ENCODE results near the gene TPSAB1.
"Not testable (repeated sequence)": the region's sequence is repeated elsewhere in the genome, so short reads cannot be mapped to it uniquely, and the experiment has no call there.

TPSAB1 gene

GRCh38 chr16:1223355-1224214 lies 16.9 kb upstream of the TPSAB1 start:
- Histone ChIP-seq H3K27ac (no peak overlapping the region), H3K9me3 (no peaks in the 10 kb centered on the region), H3K36me3 (no peaks in the 10 kb centered on the region), H3K27me3 (no peaks in the 10 kb centered on the region), H3K4me3 (ENCODE audit: low read depth in 1 of 2, low read length in 1 of 2) (no peak overlapping the region), H3K4me1 (ENCODE audit: control insufficient read depth in 1 of 2, insufficient read depth in 1 of 2, low read depth in 1 of 2, low read length in 1 of 2) (no peaks in the 10 kb centered on the region)
- no peak for TF ChIP-seq CTCF (IDR thresholded peaks at IDR 0.05)

- H3K9me3 ChIP-seq = no peaks in the 10 kb centered on the region
- no peaks in the 10 kb centered on the region for H3K27me3 ChIP-seq
- no peaks in the 10 kb centered on the region for H3K36me3 ChIP-seq
- TF ChIP-seq CTCF (IDR thresholded peaks at IDR 0.05) = no peak
- H3K27ac ChIP-seq = no peak overlapping the region
- no peak overlapping the region for H3K4me3 ChIP-seq (ENCODE audit: low read depth in 1 of 2, low read length in 1 of 2)
- no peaks in the 10 kb centered on the region for H3K4me1 ChIP-seq (ENCODE audit: control insufficient read depth in 1 of 2, insufficient read depth in 1 of 2, low read depth in 1 of 2, low read length in 1 of 2)
Measured at GRCh38 chr16:1224558-1224957, 15.9 kb upstream of the TPSAB1 start.

GRCh38 chr16:1225051-1225451 lies 15.5 kb upstream of the TPSAB1 start, which contains the start of gene TPSG1:
Gene TPSG1, minus strand, starts transcription at chr16:1225268. Its CDS starts 16 bp downstream, at chr16:1225252.
- H3K9me3 ChIP-seq = no peaks in the 10 kb centered on the region
- no peak within 1 kb of the TSS for H3K27ac ChIP-seq
- no peaks in the 10 kb centered on the region for H3K27me3 ChIP-seq
- no peak within 1 kb of the TSS for H3K4me3 ChIP-seq (ENCODE audit: low read depth in 1 of 2, low read length in 1 of 2)
- no peaks in the 10 kb centered on the region for H3K4me1 ChIP-seq (ENCODE audit: control insufficient read depth in 1 of 2, insufficient read depth in 1 of 2, low read depth in 1 of 2, low read length in 1 of 2)
- no peak for TF ChIP-seq CTCF (IDR thresholded peaks at IDR 0.05)
- H3K36me3 ChIP-seq = no peaks in the 10 kb centered on the region

- not testable (repeated sequence) for H3K4me3 ChIP-seq (ENCODE audit: low read depth in 1 of 2, low read length in 1 of 2); H3K9me3 ChIP-seq; H3K27ac ChIP-seq; H3K27me3 ChIP-seq; H3K4me1 ChIP-seq (ENCODE audit: control insufficient read depth in 1 of 2, insufficient read depth in 1 of 2, low read depth in 1 of 2, low read length in 1 of 2); H3K36me3 ChIP-seq
Measured at GRCh38 chr16:1225728-1226311, 14.7 kb upstream of the TPSAB1 start.

GRCh38 chr16:1226692-1227091 lies 13.8 kb upstream of the TPSAB1 start:
- not testable (repeated sequence) for H3K4me1 ChIP-seq (ENCODE audit: control insufficient read depth in 1 of 2, insufficient read depth in 1 of 2, low read depth in 1 of 2, low read length in 1 of 2); H3K27me3 ChIP-seq; H3K27ac ChIP-seq; H3K9me3 ChIP-seq; H3K4me3 ChIP-seq (ENCODE audit: low read depth in 1 of 2, low read length in 1 of 2); H3K36me3 ChIP-seq

- not testable (repeated sequence) for H3K9me3 ChIP-seq; H3K27me3 ChIP-seq; H3K4me1 ChIP-seq (ENCODE audit: control insufficient read depth in 1 of 2, insufficient read depth in 1 of 2, low read depth in 1 of 2, low read length in 1 of 2); H3K36me3 ChIP-seq; H3K27ac ChIP-seq; H3K4me3 ChIP-seq (ENCODE audit: low read depth in 1 of 2, low read length in 1 of 2)
Measured at GRCh38 chr16:1228227-1228626, 12.3 kb upstream of the TPSAB1 start.

GRCh38 chr16:1229476-1229875 lies 11.0 kb upstream of the TPSAB1 start:
- H3K27ac ChIP-seq; H3K36me3 ChIP-seq; H3K4me3 ChIP-seq (ENCODE audit: low read depth in 1 of 2, low read length in 1 of 2); H3K27me3 ChIP-seq; H3K9me3 ChIP-seq; H3K4me1 ChIP-seq (ENCODE audit: control insufficient read depth in 1 of 2, insufficient read depth in 1 of 2, low read depth in 1 of 2, low read length in 1 of 2): not testable (repeated sequence)

- not testable (repeated sequence) for H3K27ac ChIP-seq; H3K27me3 ChIP-seq; H3K4me1 ChIP-seq (ENCODE audit: control insufficient read depth in 1 of 2, insufficient read depth in 1 of 2, low read depth in 1 of 2, low read length in 1 of 2); H3K36me3 ChIP-seq; H3K9me3 ChIP-seq; H3K4me3 ChIP-seq (ENCODE audit: low read depth in 1 of 2, low read length in 1 of 2)
Measured at GRCh38 chr16:1230084-1230470, 10.4 kb upstream of the TPSAB1 start, which contains the start of gene TPSB2. Gene TPSB2, minus strand, starts transcription at chr16:1230184. Its CDS starts 233 bp downstream, at chr16:1229951.

- H3K9me3 ChIP-seq; H3K27ac ChIP-seq; H3K27me3 ChIP-seq; H3K4me1 ChIP-seq (ENCODE audit: control insufficient read depth in 1 of 2, insufficient read depth in 1 of 2, low read depth in 1 of 2, low read length in 1 of 2); H3K36me3 ChIP-seq; H3K4me3 ChIP-seq (ENCODE audit: low read depth in 1 of 2, low read length in 1 of 2): not testable (repeated sequence)
Measured at GRCh38 chr16:1230471-1231212, 9.9 kb upstream of the TPSAB1 start.

GRCh38 chr16:1231301-1231700 lies 9.2 kb upstream of the TPSAB1 start:
- H3K36me3 ChIP-seq; H3K27ac ChIP-seq; H3K4me1 ChIP-seq (ENCODE audit: control insufficient read depth in 1 of 2, insufficient read depth in 1 of 2, low read depth in 1 of 2, low read length in 1 of 2); H3K4me3 ChIP-seq (ENCODE audit: low read depth in 1 of 2, low read length in 1 of 2); H3K9me3 ChIP-seq; H3K27me3 ChIP-seq: not testable (repeated sequence)
